Mesothelial cell of epicardium (in vitro differentiated cells): Measurements from ENCODE around the gene LRRC8D. TPM values are rescaled to one million over a fixed set of nuclear protein-coding genes. Genes with fewer than 3 reads are reported as not detected.

ENCODE experiments used
- DNase-seq, 2 experiments: peaks; one replicate each; pipeline ENCODE4 v3.0.0; 2021; ENCODE audit warnings: low spot score in 2 of 2; ENCODE audit not compliant: unreplicated experiment in 2 of 2
- H3K27ac Mint-ChIP-seq: 2 replicates; pipeline ENCODE4 v1.8.0; 2021; ENCODE audit warnings: mixed read lengths
- H3K27me3 Mint-ChIP-seq: 2 replicates; pipeline ENCODE4 v1.8.0; 2021; ENCODE audit warnings: low read depth, mixed read lengths
- H3K36me3 Mint-ChIP-seq: 2 replicates; pipeline ENCODE4 v1.8.0; 2021; ENCODE audit warnings: mixed read lengths
- H3K4me1 Mint-ChIP-seq: 2 replicates; pipeline ENCODE4 v1.8.0; 2021; ENCODE audit warnings: mixed read lengths
- H3K4me3 Mint-ChIP-seq: 2 replicates; pipeline ENCODE4 v1.8.0; 2021; ENCODE audit warnings: mild to moderate bottlenecking, moderate library complexity, mixed read lengths
- H3K9me3 Mint-ChIP-seq: 2 replicates; pipeline ENCODE4 v1.8.0; 2021; ENCODE audit warnings: mixed read lengths
- CTCF ChIP-seq: fragments of 200-600 bp; sonication (generic); IDR thresholded peaks from one replicate; pipeline ENCODE4 v1.5.0; 2021; ENCODE audit warnings: antibody characterized with exemption; ENCODE audit not compliant: unreplicated experiment
- total RNA-seq: library from RNA; stranded (reverse); gene quantifications from 3 replicates; pipeline ENCODE4 v1.2.1, GENCODE V29; 2021

LRRC8D gene
- total RNA-seq, 1 donor from 2014 or later, result 22.6 TPM

DNA sequence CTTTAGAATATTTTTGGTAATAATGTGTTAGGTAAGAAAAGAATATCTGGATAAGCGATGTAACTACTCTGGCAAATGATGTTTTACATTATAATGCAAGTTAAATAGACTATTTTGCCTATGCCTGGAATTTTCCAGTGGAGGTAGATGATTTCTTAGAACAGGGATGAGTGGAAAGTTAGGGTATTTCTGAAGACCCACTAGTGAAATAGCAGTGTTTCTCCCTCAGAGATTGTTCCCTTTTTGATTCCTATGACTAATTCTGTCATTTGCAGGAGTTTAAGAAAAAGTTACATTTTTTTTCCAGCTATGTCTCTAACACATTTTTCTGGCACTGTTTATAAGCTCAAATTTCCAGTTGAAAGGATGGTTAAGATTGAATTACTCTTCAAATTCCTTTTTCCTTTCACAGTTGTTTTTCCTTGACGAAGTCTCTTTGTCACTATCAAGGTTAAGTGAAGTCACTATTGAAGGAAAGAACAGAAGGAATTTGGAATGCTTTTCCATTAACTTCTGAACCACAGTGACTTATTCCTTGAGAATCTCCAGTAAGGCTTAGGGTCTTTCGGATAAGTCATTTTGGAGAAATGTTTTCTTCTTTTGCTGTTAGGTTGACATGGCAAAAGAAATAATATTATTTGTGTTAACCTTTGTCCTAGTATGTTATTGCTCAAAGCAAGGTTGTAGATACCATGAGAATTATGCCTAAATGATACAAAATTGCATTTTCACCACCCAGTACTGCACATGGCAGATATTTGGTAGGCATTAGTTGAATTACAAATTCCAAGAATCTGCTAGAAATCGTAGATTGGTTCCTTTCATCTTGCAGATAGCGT, 131.2 kb downstream of the LRRC8D start:
- Mint-ChIP-seq H3K9me3 (no peaks in the 10 kb centered on the region), H3K27me3 (no peaks in the 10 kb centered on the region), H3K4me3 (no peak overlapping the region), H3K27ac (no peak overlapping the region), H3K4me1 (peaks cover 8% of the 10 kb centered on the region), H3K36me3 (no peaks in the 10 kb centered on the region)
- no peak for DNase-seq
- TF ChIP-seq CTCF, result no peak

- Mint-ChIP-seq H3K27ac (no peak overlapping the region), H3K4me3 (no peak overlapping the region), H3K27me3 (no peaks in the 10 kb centered on the region), H3K9me3 (no peaks in the 10 kb centered on the region), H3K36me3 (no peaks in the 10 kb centered on the region), H3K4me1 (peaks cover 8% of the 10 kb centered on the region)
- TF ChIP-seq CTCF, result no peak
- DNase-seq, result no peak
Observed at GRCh38 chr1:89952605-89953130, 131.8 kb downstream of the LRRC8D start.

DNA sequence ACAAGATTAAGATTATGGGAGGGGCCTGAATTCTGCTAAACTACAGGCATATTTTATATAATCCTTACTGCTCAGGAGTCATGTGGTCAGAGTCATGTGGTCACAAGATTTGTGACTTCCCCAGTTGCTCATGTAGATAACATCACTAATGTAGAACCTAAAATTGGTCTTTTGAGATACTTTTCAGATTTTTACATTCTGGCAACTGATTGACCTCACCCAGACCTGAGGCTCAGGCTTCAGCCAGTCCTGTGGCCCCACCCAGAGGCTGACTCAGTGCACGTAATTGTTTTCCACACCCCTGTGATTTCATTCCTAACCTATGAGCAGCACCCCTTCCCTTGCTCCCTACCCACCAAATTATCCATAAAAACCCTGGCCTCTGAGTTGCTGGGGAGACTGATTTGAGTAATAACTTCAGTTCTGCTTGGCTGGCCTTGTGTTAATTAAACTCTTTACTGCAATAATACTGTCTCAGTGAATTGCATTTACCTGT, 132.3 kb downstream of the LRRC8D start:
- no peak for DNase-seq
- H3K27me3 Mint-ChIP-seq, result no peaks in the 10 kb centered on the region
- H3K4me1 Mint-ChIP-seq, result peaks cover 8% of the 10 kb centered on the region
- H3K27ac Mint-ChIP-seq, result no peak overlapping the region
- H3K4me3 Mint-ChIP-seq, result no peak overlapping the region
- H3K9me3 Mint-ChIP-seq, result no peaks in the 10 kb centered on the region
- no peaks in the 10 kb centered on the region for H3K36me3 Mint-ChIP-seq
- no peak for TF ChIP-seq CTCF

- H3K27ac Mint-ChIP-seq, result no peak overlapping the region
- no peak overlapping the region for H3K4me3 Mint-ChIP-seq
- TF ChIP-seq CTCF, result no peak
- peaks cover 8% of the 10 kb centered on the region for H3K4me1 Mint-ChIP-seq
- no peaks in the 10 kb centered on the region for H3K27me3 Mint-ChIP-seq
- H3K36me3 Mint-ChIP-seq, result no peaks in the 10 kb centered on the region
- H3K9me3 Mint-ChIP-seq, result no peaks in the 10 kb centered on the region
- DNase-seq, result no peak
Observed at GRCh38 chr1:89953929-89954328, 133.1 kb downstream of the LRRC8D start.

DNA sequence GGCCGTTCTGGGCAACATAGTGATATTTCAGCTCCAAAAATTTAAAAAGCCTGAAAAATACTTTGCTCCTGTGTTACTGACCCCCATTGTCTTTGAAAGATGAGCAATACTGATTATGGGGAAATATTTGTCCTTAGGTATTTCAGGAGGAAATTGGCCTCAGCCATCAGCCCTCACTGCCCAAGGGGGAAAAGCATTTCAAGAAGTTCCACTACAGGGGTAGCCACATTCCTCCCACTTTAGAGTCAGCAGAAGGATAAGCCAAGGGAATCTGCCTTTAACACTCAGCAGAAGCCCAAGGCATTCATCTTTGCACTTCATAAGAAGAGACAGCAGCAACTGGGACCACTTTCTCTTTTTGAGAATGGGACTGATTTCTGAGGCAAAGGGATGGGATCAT, 133.6 kb downstream of the LRRC8D start:
- no peak for TF ChIP-seq CTCF
- DNase-seq, result no peak
- H3K4me3 Mint-ChIP-seq, result no peak overlapping the region
- H3K36me3 Mint-ChIP-seq, result no peaks in the 10 kb centered on the region
- peaks cover 2% of the 10 kb centered on the region for H3K9me3 Mint-ChIP-seq
- H3K4me1 Mint-ChIP-seq, result peaks cover 8% of the 10 kb centered on the region
- no peaks in the 10 kb centered on the region for H3K27me3 Mint-ChIP-seq
- H3K27ac Mint-ChIP-seq, result no peak overlapping the region
